HL-60 (cell line): ENCODE results near the gene CSNK1A1.

ENCODE experiments used
- CTCF ChIP-seq: IDR thresholded peaks from one replicate; pipeline ENCODE4 v1.5.1; 2011; ENCODE audit warnings: low read length, control low read depth, inconsistent platforms; ENCODE audit not compliant: insufficient read depth
- POLR2AphosphoS5 ChIP-seq: IDR thresholded peaks from 2 replicates; pipeline ENCODE4 v1.6.1; 2012; ENCODE audit warnings: low read depth
- REST ChIP-seq: IDR thresholded peaks from 2 replicates; pipeline ENCODE4 v1.6.1; 2012; ENCODE audit warnings: low read depth; ENCODE audit not compliant: insufficient replicate concordance

GRCh38 chr5:149528281-149529060 lies 22.8 kb downstream of the CSNK1A1 start:
- TF ChIP-seq CTCF = no peak
- no peak for TF ChIP-seq REST
- no peak for TF ChIP-seq POLR2AphosphoS5
